ENCODE results near the gene ATP13A4.

Gene ATP13A4

GRCh38 chr3:193554811-193555210 lies at the start of gene ATP13A4:
Gene ATP13A4 (minus strand): TSS chr3:193554895. CDS start chr3:193554799, 96 bp downstream.
- DNase-seq (ENCODE audit: low read depth, low spot score) = no peak

- no peak for DNase-seq (ENCODE audit: low read depth, low spot score)
Measured at GRCh38 chr3:193599393-193599792, 44.7 kb upstream of the ATP13A4 start.

- DNase-seq (ENCODE audit: low read depth, low spot score) = no peak
Measured at GRCh38 chr3:193598202-193598601, 43.5 kb upstream of the ATP13A4 start.

GRCh38 chr3:193595939-193596487 lies 41.3 kb upstream of the ATP13A4 start:
- DNase-seq (ENCODE audit: low read depth, low spot score) = no peak

GRCh38 chr3:193594946-193595689 lies 40.4 kb upstream of the ATP13A4 start:
- no peak for DNase-seq (ENCODE audit: low read depth, low spot score)

- DNase-seq (ENCODE audit: low read depth, low spot score) = peak; percentile 2
Measured at GRCh38 chr3:193593668-193594030, 39.0 kb upstream of the ATP13A4 start.

- DNase-seq (ENCODE audit: low read depth, low spot score) = peak; percentile 75
Measured at GRCh38 chr3:193592841-193593667, 38.4 kb upstream of the ATP13A4 start, which contains the start of gene OPA1. Gene OPA1 (plus strand): TSS chr3:193593208. CDS start chr3:193593378, 170 bp downstream.

GRCh38 chr3:193590088-193590856 lies 35.6 kb upstream of the ATP13A4 start:
- no peak for DNase-seq (ENCODE audit: low read depth, low spot score)

GRCh38 chr3:193589616-193590015 lies 34.9 kb upstream of the ATP13A4 start:
- no peak for DNase-seq (ENCODE audit: low read depth, low spot score)

- no peak for DNase-seq (ENCODE audit: low read depth, low spot score)
Measured at GRCh38 chr3:193589129-193589528, 34.4 kb upstream of the ATP13A4 start.

GRCh38 chr3:193586526-193586925 lies 31.8 kb upstream of the ATP13A4 start:
- DNase-seq (ENCODE audit: low read depth, low spot score) = no peak

- no peak for DNase-seq (ENCODE audit: low read depth, low spot score)
Measured at GRCh38 chr3:193585530-193585929, 30.8 kb upstream of the ATP13A4 start.

- no peak for DNase-seq (ENCODE audit: low read depth, low spot score)
Measured at GRCh38 chr3:193574488-193575070, 19.9 kb upstream of the ATP13A4 start.

- DNase-seq (ENCODE audit: low read depth, low spot score) = no peak
Measured at GRCh38 chr3:193573403-193574191, 18.9 kb upstream of the ATP13A4 start.

GRCh38 chr3:193572426-193572908 lies 17.8 kb upstream of the ATP13A4 start:
- no peak for DNase-seq (ENCODE audit: low read depth, low spot score)

GRCh38 chr3:193569119-193569518 lies 14.4 kb upstream of the ATP13A4 start:
- no peak for DNase-seq (ENCODE audit: low read depth, low spot score)

- DNase-seq (ENCODE audit: low read depth, low spot score) = no peak
Measured at GRCh38 chr3:193564012-193564411, 9.3 kb upstream of the ATP13A4 start.

- DNase-seq (ENCODE audit: low read depth, low spot score) = no peak
Measured at GRCh38 chr3:193563426-193563825, 8.7 kb upstream of the ATP13A4 start.

GRCh38 chr3:193560870-193561269 lies 6.2 kb upstream of the ATP13A4 start:
- DNase-seq (ENCODE audit: low read depth, low spot score) = no peak

GRCh38 chr3:193560091-193560490 lies 5.4 kb upstream of the ATP13A4 start:
- no peak for DNase-seq (ENCODE audit: low read depth, low spot score)
